Spleen (tissue), 11 donors: ENCODE measurements around the gene SLC24A3. TPM values are rescaled to one million over a fixed set of nuclear protein-coding genes. Genes with fewer than 3 reads are reported as not detected.

Experiments used
- DNase-seq: peaks from one replicate; pipeline ENCODE4 v3.0.0-alpha.2; 2020
- H3K27ac ChIP-seq, 8 donors: fragments of 200-600 bp; sonication (generic) in 7 of 8; 1 replicate in 4 of 8; 2 replicates in 4 of 8; pipeline versions ENCODE4 v1.5.0 to v1.8.0; 2016 to 2021; ENCODE audit warnings: inconsistent platforms in 4 of 8, mild to moderate bottlenecking in 4 of 8, moderate library complexity in 1 of 8
- H3K27me3 ChIP-seq, 7 donors: fragments of 200-600 bp; sonication (generic) in 6 of 7; replicated peaks in 1 of 7; 1 replicate in 4 of 7; 2 replicates in 3 of 7; pipeline versions ENCODE4 v1.5.0 to v1.8.0; 2016 to 2021; ENCODE audit warnings: inconsistent platforms in 3 of 7, mild to moderate bottlenecking in 1 of 7
- H3K36me3 ChIP-seq, 6 donors: fragments of 200-600 bp; sonication (generic) in 5 of 6; 1 replicate in 4 of 6; 2 replicates in 2 of 6; pipeline versions ENCODE4 v1.5.0 to v1.8.0; 2016 to 2021; ENCODE audit warnings: inconsistent platforms in 2 of 6
- H3K4me1 ChIP-seq, 6 donors: fragments of 200-600 bp; sonication (generic) in 5 of 6; 1 replicate in 3 of 6; 2 replicates in 3 of 6; pipeline versions ENCODE4 v1.5.0 to v1.8.0; 2016 to 2021; ENCODE audit warnings: inconsistent platforms in 3 of 6
- H3K4me3 ChIP-seq, 8 donors: fragments of 200-600 bp; sonication (generic) in 7 of 8; 1 replicate in 4 of 8; 2 replicates in 4 of 8; pipeline versions ENCODE4 v1.5.0 to v1.8.0; 2016 to 2021; ENCODE audit warnings: inconsistent platforms in 4 of 8, mild to moderate bottlenecking in 4 of 8, moderate library complexity in 2 of 8
- H3K9me3 ChIP-seq, 8 donors: fragments of 200-600 bp; sonication (generic) in 7 of 8; 1 replicate in 4 of 8; 2 replicates in 4 of 8; pipeline versions ENCODE4 v1.5.0 to v1.8.0; 2016 to 2021; ENCODE audit warnings: inconsistent platforms in 4 of 8
- POLR2A ChIP-seq, 3 donors: fragments of 450-650 bp; IDR thresholded peaks; one replicate each; pipeline ENCODE4 v1.5.1; 2017; ENCODE audit warnings: antibody characterized with exemption in 3 of 3, mild to moderate bottlenecking in 1 of 3
- POLR2AphosphoS5 ChIP-seq, 3 donors: sonication (generic); formaldehyde crosslinking; IDR thresholded peaks; one replicate each; pipeline ENCODE4 v1.5.1; 2017; ENCODE audit warnings: antibody characterized with exemption in 3 of 3
- WGBS, 5 donors: extraction: QIAGEN DNeasy Blood & Tissue Kit in 3 of 5; methylation state at CpG; one replicate each; pipeline versions ENCODE4 v1.1.5 to v1.1.7; 2013 to 2018; 5-methylcytosine and 5-hydroxymethylcytosine counted together
- intact Hi-C: fragments of 100-400 bp; cut with DNase I; formaldehyde crosslinking; loops from one replicate; pipeline ENCODE4 v1.15.0; 2023; ENCODE audit warnings: low total_unique reads
- polyA plus RNA-seq, 3 donors: library from polyadenylated mRNA; stranded (reverse); fragments of 200-250 nt; gene quantifications; one replicate each; pipeline ENCODE4 v1.2.1, GENCODE V29; 2013
- total RNA-seq, 7 donors: library from RNA; depleted of rRNA in 3 of 7; stranded (reverse); fragments of >200 nt in 3 of 7; fragmentation: NEBNext Ultra II Directional in 4 of 7; extraction: Animal tissue kit (Norgen Biotek cat#: 25700) in 4 of 7; gene quantifications; one replicate each; pipeline versions ENCODE4 v1.1.0 to v1.2.1, GENCODE V29; 2016 to 2021
- TF ChIP-seq, protein P1 (sequence below), 11 experiments: fragments of 200-600 bp in 7 of 11; fragments of 450-650 bp in 4 of 11; sonication (generic) in 4 of 11; IDR thresholded peaks in 8 of 11; conservative IDR thresholded peaks in 3 of 11; 1 replicate in 7 of 11; 2 replicates in 4 of 11; pipeline versions ENCODE4 v1.4.0 to v1.8.0; 2016 to 2021; ENCODE audit warnings: antibody characterized with exemption in 11 of 11, inconsistent platforms in 4 of 11, mild to moderate bottlenecking in 1 of 11
- donor health status: healthy with polysubstance abuse.
- donor health status: DM: no; HTN: no; CAD: no; lungs with moderate emphysema.
- donor health status: DM: no; HTN: no; CAD: no.
- donor health status: Bipolar disorder and iron deficiency.
- donor health status: healthy.
- donor health status: DM: no; HTN: no; CAD: no.
- donor health status: DM: yes; HTN: yes; CAD: no.

Gene SLC24A3
- total and polyA plus RNA-seq, 10 donors: 0.37 to 3.9 (median 2.6) TPM

DNA sequence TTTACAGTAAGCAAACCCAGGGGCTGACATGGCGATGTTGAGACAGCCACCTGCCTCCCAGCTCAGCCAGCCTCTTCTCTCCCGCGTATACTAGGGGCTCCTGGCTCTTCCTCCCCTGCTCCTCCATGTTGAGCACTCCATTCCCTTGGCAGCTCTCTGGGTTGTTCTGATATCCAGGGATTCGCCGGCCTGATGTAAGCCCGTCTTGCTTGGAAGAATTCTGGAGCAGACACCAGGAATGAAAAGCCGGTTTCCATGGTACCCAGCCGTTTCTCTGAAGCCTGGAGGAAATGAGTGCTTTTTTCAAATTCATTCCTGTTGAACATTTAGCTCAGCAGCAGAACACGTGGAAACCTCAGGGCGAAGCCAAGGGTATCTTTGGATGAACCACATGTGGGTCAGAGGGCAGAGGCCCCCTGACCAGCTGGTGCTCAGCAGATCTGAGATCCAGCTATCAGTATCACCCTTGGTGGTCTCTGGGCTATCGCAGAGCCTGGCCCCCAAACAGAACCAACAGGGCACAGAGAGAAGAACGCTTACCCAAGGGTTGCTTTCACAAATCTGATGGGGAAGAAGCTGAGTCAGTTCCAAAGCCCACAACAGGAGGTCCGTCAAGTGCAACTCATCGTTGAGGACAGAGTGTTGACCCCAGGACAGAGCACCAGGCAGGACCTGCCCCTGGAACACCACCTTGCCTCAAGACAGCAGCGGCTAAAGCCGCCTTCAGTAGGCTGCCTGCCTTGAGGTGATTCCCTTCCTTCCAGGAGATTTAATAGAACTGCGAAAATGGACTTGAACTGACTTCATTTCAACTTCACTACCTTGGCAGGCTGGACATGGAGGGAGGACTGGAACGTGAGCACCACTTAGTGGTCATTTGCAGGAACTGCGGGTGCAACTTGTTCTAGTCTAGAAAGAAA, 449.5 kb downstream of the SLC24A3 start:
- intact Hi-C loops: loop anchor here (10.0 kb wide), 2 partner anchors 457 to 1027 kb away; no protein-coding TSS in a partner anchor
- WGBS, 5 donors: 42 to 63% (median 55%) methylated on average over 18 to 19 of the region's 19 CpGs
- Histone ChIP-seq H3K27ac (no peak overlapping the region), H3K4me3 (no peak overlapping the region), H3K9me3 (no peaks in the 10 kb centered on the region), H3K27me3 (peaks cover 0 to 22% (median 0%) of the 10 kb centered on the region in 7 donors), H3K4me1 (peaks cover 0 to 14% (median 4%) of the 10 kb centered on the region in 6 donors), H3K36me3 (no peaks in the 10 kb centered on the region)
- DNase-seq: peak; percentile 78
- no peak for TF ChIP-seq POLR2AphosphoS5 (IDR thresholded peaks at IDR 0.05)
- TF ChIP-seq, protein P1, sequence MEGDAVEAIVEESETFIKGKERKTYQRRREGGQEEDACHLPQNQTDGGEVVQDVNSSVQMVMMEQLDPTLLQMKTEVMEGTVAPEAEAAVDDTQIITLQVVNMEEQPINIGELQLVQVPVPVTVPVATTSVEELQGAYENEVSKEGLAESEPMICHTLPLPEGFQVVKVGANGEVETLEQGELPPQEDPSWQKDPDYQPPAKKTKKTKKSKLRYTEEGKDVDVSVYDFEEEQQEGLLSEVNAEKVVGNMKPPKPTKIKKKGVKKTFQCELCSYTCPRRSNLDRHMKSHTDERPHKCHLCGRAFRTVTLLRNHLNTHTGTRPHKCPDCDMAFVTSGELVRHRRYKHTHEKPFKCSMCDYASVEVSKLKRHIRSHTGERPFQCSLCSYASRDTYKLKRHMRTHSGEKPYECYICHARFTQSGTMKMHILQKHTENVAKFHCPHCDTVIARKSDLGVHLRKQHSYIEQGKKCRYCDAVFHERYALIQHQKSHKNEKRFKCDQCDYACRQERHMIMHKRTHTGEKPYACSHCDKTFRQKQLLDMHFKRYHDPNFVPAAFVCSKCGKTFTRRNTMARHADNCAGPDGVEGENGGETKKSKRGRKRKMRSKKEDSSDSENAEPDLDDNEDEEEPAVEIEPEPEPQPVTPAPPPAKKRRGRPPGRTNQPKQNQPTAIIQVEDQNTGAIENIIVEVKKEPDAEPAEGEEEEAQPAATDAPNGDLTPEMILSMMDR (IDR thresholded peaks at IDR 0.05 in 8 of 11, conservative IDR thresholded peaks at IDR 0.05 in 3 of 11): peak; percentile 86 to 94 (median 90)

DNA sequence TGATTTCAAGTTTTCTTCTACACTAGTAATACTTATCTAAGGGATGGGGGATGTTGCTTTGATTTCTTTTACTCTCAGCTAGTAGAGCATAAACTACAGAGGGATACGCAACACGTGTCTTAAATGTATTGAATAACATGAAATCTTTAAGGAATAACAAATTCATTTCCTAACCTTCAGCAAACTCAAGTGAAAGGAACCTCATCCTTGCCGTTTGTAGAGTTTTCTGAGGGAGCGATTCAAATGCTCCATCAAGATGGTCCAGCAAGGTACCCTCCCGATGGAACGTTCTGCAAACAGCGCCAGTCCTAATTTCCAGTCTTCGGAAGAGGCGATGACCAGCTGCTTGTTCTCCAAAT, 450.2 kb downstream of the SLC24A3 start:
- WGBS, 5 donors: 53 to 61% (median 57%) methylated on average over 9 of the region's 9 CpGs
- Histone ChIP-seq H3K36me3 (no peaks in the 10 kb centered on the region), H3K27me3 (peaks cover 0 to 22% (median 0%) of the 10 kb centered on the region in 7 donors), H3K27ac (no peak overlapping the region), H3K9me3 (no peaks in the 10 kb centered on the region), H3K4me1 (peaks cover 0 to 14% (median 4%) of the 10 kb centered on the region in 6 donors), H3K4me3 (no peak overlapping the region)
- TF ChIP-seq POLR2A (IDR thresholded peaks at IDR 0.05) (no peak), POLR2AphosphoS5 (IDR thresholded peaks at IDR 0.05) (no peak)
- TF ChIP-seq, protein P1 (IDR thresholded peaks at IDR 0.05 in 8 of 11, conservative IDR thresholded peaks at IDR 0.05 in 3 of 11): peak in 5 of 11 experiments; percentile 5 to 53 (median 13)
- no peak for DNase-seq
- intact Hi-C loops: loop anchor here (10.0 kb wide), 2 partner anchors 458 to 1028 kb away; no protein-coding TSS in a partner anchor

DNA sequence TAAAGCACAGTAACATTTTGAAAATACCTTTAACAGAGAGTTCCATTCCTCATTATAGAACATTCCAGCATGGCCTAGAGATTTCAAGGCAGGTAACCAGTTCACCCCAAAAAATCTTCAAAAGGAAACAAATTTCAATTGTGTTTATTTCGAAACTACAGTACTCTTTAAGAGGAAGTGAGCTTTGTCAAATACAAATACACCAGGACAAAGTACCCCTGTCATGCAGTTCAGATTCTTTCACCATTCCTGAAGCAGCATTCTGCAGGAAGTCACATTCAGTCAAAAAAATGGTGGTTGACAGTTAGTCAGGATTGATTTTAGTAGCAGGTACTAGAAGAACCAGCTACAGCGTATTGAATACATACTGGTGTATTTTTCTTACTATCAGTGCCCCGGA, 456.0 kb downstream of the SLC24A3 start:
- Histone ChIP-seq H3K36me3 (no peaks in the 10 kb centered on the region), H3K9me3 (no peaks in the 10 kb centered on the region), H3K27me3 (peaks cover 0 to 3% (median 0%) of the 10 kb centered on the region in 7 donors), H3K27ac (no peak overlapping the region), H3K4me3 (no peak overlapping the region), H3K4me1 (no peaks in the 10 kb centered on the region)
- DNase-seq: no peak
- TF ChIP-seq POLR2AphosphoS5 (IDR thresholded peaks at IDR 0.05): no peak
- TF ChIP-seq, protein P1 (IDR thresholded peaks at IDR 0.05 in 8 of 11, conservative IDR thresholded peaks at IDR 0.05 in 3 of 11): no peak
- intact Hi-C loops: loop anchor here (10.0 kb wide), 2 partner anchors 464 to 1034 kb away; no protein-coding TSS in a partner anchor
- 62 to 80% (median 75%) methylated on average over 3 of the region's 3 CpGs for WGBS, 5 donors

DNA sequence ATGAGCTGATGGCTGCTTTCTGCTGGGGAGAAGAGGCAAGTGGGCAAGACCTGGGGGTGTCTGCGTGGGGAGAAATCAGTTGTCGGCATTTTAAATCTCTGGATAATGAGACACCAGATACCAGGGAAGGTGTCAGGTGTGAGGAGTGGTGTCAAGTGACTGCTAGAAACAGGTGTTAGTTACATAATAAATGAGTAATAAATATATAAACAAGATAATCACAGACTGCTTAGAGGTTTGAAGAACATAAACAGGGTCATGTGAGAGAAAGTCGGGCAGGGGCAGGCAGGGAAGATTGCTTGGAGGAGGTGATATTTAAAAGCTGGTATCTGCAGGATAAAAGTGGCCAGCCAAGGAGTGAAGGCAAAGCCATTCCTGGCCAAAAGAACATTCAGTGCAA, 458.4 kb downstream of the SLC24A3 start:
- H3K27me3 ChIP-seq: peaks cover 0 to 9% (median 0%) of the 10 kb centered on the region in 7 donors
- H3K4me1 ChIP-seq: no peaks in the 10 kb centered on the region
- H3K4me3 ChIP-seq: no peak overlapping the region
- H3K9me3 ChIP-seq: no peaks in the 10 kb centered on the region
- no peaks in the 10 kb centered on the region for H3K36me3 ChIP-seq
- H3K27ac ChIP-seq: no peak overlapping the region
- no peak for DNase-seq
- TF ChIP-seq, protein P1 (IDR thresholded peaks at IDR 0.05 in 8 of 11, conservative IDR thresholded peaks at IDR 0.05 in 3 of 11): no peak
- TF ChIP-seq POLR2AphosphoS5 (IDR thresholded peaks at IDR 0.05) (no peak), POLR2A (IDR thresholded peaks at IDR 0.05) (no peak)
- intact Hi-C loops: no loop called here
- WGBS, 5 donors: 70 to 92% (median 76%) methylated on average over 3 of the region's 3 CpGs
